Activated CD8-positive, alpha-beta memory T cell treated with anti-CD3 and anti-CD28 coated beads, Interleukin-2, amount 50 U/mL, for 48 hours (primary cell): ENCODE measurements around the gene POC1B.

Experiments
- DNase-seq: peaks from one replicate; pipeline ENCODE4 v3.0.0-alpha.2; 2020

Gene POC1B

DNA sequence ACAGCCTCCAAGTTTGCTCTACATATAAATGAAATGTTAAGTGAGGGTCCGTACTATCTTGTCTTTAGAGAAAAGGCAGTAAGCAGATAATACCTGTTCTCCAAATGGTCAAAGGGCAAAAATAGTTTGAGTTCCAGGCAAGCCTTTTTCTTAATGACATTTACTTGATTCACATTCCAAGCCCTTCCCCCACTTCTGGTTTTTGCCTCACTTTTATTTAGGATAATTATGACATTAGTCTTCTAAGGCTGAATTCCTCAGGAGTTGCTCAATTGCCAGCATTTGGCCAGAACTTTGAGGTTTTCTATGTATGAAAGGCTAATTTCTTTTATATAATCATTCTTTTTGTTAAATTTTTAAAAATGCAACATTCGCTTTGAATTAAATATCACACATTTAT is 111.0 kb downstream of the POC1B start:
- no peak for DNase-seq

DNA sequence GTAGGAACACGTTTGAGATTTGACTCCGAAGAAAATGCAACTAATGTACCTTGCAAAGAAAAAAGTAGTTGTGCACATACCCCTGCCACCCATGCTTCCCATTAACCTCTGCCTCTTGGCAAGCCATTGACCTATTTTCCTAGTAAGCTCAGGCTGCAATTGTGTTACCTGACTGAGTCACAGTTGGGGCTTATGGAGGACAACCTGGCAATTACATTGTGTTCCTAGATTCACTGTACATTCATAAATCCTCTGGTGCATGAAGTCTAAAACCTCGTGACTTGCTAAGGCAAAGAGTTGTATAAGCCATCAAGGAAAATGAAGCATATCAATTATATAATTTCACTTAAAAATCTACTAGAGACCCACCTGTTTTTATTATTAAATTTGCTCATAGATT is 111.5 kb downstream of the POC1B start:
- DNase-seq, result no peak

GRCh38 chr12:89413234-89413633 is 112.6 kb downstream of the POC1B start:
- DNase-seq, result no peak

DNA sequence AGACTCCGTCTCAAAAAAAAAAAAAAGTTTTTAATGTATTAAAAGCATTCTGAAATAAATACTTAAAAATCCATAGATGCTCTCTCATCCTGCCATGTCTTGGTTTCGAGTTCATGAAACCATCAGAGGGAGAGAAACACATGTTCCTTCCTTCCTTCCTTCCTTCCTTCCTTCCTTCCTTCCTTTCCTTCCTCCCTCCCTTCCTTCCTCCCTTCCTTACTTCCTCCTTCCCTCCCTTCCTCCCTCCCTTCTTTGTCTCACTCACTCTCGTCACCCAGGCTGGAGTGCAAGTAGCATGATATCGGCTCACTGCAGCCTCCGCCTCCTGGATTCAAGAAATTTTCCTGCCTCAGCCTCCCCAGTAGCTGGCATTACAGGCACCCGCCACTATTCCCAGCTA is 113.2 kb downstream of the POC1B start:
- DNase-seq, result no peak

- no peak for DNase-seq
These were observed 114.0 kb downstream of the POC1B start for GRCh38 chr12:89411846-89412245.

GRCh38 chr12:89411234-89411633 is 114.6 kb downstream of the POC1B start:
- no peak for DNase-seq

GRCh38 chr12:89405626-89406345 is 120.1 kb downstream of the POC1B start:
- DNase-seq, result no peak

DNA sequence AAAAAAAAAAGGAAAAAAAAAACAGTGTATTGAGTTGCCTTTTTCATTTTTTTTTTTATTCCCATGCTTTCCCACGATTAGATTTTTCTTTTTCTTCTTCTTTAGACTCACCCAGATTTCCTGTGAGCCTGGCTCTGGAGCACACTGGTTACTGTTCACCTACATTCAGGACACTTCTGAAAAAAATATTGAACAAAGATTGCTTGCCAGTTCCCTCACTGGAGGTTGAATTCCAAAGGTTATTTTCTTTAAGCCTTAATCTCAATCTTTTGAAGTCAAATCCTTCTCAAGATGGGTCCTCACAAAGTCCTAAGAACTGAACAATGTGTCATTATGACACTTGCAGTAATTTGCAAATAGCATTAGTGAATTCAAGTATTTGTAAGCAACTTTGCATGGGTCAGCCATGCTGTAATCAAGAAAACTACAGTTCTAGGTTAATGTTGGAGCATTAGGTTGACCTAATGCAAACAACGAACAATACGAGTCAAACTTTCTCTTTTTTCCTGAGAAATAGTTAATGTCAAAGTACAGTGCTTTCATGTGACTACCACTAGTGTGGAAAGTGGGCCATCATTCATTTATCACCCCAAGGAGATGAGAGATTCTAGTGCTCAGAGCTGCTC is 124.3 kb downstream of the POC1B start:
- DNase-seq, result no peak

DNA sequence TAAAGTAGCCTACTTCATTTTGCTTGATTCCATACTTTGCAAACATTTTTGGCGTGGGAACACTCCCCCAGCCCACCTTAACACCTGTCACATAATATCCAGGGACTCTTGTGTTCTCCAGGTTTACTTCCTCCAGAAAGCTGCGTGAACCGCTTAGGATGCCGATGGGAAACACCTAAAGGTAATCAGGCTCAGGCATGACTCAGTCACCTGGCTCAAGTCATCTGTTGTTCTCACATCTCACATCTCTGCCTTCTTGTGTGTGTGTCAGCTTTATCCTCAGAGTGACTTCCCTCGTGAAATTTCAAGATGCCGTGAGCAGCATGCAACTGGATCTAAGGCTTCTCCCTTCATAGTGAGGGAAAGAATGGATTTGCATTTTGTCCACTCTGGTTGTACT is 125.4 kb downstream of the POC1B start:
- DNase-seq, result no peak

DNA sequence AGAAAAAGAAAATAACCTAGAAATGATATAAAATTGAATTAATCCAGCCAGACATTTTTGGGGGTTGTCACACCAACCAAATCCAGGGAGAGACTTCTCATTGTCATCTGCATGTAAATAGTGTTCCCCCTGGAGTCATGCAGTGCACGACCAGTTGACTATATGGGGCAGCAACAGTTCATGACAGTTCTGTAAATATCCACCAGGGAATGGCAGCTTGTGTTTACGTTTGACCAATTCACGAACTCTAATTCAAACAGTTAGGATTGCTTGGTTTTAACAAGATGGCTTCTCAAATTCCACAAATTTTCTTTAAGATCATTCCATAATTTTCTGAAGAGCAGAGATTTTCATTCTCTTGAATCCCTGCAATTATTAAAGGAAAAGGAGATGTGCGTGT is 130.1 kb downstream of the POC1B start:
- no peak for DNase-seq

GRCh38 chr12:89393551-89394121 is 132.2 kb downstream of the POC1B start:
- no peak for DNase-seq

GRCh38 chr12:89392391-89392790 is 133.5 kb downstream of the POC1B start:
- no peak for DNase-seq

DNA sequence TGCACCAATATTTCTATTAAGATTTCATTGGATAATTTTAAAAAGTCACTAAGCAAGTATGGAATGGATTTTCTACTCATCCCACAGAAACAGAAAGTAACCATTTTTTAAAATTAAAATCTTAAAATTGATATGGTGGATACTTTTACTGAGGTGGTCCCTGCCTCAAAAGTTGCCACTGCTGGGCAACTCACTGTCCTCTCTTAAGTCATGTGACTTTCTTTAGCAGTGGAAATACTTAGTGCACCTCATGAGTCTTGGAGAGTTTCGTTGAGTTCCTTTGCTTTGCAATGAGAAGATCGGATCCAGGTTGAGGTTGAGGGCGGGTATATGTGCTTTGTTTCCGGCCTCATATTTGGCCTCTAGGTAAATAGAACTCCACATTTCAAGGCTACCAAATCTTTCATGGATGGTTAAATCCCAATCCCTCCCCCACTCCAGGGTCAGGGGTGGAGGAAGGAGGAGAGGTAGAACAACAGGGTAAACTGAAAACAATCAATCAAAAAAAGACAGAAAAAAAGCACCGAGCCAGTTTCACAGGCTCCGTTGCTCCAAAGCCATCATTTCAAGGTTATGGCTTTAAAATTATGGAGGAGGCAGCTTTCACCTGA is 134.0 kb downstream of the POC1B start:
- no peak for DNase-seq

DNA sequence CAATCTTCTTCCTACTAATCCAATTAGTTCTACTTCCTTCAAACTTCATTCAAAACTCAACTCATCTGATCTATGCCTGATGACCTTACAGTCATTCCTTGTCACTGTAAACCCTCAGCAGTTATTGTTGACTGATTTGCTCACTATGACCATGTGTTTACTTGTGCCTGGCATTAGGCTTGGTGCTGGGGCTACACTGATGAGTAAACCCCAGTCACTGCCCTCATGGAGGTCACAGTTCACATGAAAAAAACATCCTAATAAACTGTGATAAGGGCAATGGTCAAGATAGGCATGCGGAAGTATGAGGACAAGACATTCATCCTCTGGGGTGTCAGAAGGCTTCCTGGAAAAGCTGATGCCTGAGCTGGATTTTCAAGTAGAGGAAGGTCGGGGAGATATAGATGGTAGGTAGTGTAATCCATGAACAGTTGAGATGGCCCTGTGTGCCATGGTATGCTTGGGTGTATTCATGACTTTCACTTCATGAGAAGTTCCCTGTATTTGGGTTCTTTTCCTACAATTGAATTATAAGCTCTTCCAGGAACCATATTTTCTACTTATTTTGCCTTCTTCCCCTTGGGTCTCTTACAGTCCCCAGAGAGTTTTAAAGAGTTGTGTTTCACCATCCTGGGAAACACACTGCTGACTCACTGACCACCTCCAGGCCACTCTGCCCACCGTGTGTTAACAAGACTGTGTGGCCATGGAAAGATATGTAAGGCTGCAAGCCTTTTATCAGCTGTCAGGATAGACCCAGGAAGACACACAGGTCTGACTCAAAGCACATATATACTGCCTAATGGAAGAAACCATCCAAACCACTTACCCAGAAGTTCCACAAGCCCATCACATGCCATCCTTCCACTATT is 134.8 kb downstream of the POC1B start:
- no peak for DNase-seq

DNA sequence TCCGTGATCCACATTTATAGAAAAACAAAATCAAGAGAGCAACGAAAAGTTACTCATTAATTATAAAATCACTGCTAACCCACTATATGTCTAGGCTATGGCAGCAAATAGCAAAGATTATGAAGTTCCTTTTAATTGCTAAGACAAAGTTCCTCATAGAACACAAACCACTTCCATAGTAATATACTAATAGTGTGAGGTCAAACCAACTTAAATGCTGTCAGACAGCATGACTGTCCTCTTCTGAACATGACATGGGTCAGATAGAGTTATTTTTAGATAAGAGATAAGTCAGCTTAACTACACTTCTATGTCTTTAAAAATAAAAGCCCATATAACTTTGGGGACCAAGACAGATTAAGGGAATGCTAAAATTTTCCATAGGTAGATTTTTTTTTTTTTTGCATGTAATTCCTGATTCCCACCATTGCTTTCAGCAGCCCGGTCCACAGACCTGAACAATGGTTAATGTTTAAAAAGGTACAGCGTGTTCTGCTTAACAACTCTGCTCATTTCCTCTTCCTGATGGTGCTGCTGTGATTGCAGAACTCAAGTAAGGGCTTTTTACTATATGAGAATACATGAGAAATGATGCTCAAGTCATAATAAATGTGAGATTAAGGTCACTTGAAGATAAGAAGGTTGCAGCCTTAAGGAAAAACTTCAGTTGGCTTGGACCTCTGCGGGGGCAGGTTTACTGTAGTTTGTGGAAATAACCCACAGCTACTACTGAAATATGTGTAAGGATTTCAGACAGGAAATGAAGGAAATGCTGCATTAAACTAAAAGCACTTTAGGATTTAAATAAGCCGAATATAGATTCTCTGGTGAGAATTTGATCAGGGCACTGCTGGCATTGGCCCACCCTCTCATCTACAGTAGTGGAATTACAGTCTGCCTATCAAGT is 135.8 kb downstream of the POC1B start:
- no peak for DNase-seq

GRCh38 chr12:89386138-89386537 is 139.7 kb downstream of the POC1B start:
- no peak for DNase-seq

- DNase-seq, result no peak
These were observed 141.0 kb downstream of the POC1B start for GRCh38 chr12:89384807-89385206.

DNA sequence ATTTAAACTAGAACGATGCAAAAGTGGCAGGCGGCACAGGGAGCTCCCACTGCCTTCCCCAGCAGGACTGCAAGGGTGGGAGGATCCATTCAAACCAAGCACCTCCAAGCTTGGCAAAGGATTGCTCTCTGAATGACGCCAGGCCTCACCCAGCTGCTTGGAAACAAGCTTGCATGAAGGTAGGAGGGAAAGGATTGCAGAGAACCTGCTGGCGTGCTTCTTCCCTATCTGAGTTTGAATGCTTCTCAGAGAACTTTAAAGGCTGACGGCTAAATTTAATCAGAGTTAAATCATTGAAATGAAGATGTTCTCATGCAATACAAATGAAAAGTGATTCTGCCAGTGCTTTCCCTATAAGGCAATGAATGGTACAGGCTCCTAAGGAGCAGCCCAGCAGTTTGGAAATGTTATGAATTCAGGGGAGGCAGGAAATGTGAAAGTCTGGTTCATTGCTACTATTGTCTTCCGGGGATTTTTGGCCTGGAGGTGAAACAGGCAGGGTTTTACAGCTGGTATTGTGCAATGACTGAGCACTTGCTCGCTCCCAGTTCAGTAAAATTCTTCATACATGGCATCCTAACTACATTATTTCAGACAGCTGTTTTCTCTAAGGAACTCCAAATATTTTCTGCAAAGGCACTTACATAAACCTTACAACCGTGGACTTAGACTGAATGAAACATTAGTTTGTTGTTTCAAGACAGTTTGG is 141.6 kb downstream of the POC1B start:
- no peak for DNase-seq

- no peak for DNase-seq
These were observed 142.4 kb downstream of the POC1B start for GRCh38 chr12:89383235-89384049.

- no peak for DNase-seq
These were observed 143.5 kb downstream of the POC1B start for GRCh38 chr12:89382328-89382727.
